Stimulated activated CD8-positive, alpha-beta memory T cell treated with anti-CD3 and anti-CD28 coated beads, Interleukin-4, amount 100 ng/mL, for 4 hours (primary cell): ENCODE results near the gene ETFDH.
A peak's percentile ranks its signal among the peaks of the same experiment; 100 is the strongest.
"Not testable (repeated sequence)": the region's sequence is repeated elsewhere in the genome, so short reads cannot be mapped to it uniquely, and the experiment has no call there.

Source experiments
- DNase-seq, 2 donors: peaks; one replicate each; pipeline ENCODE4 v3.0.0-alpha.2; 2020; ENCODE audit warnings: low read depth in 2 of 2, low spot score in 1 of 2

Gene ETFDH

GRCh38 chr4:158671915-158672806, at the start of gene ETFDH:
TSS of gene ETFDH (plus strand) at chr4:158672296. CDS start at chr4:158672457, 161 bp downstream.
- peak; percentile 96 to 97 for DNase-seq

- DNase-seq: no peak
These were observed 47.1 kb upstream of the ETFDH start for GRCh38 chr4:158624889-158625478.

GRCh38 chr4:158625544-158625943, 46.6 kb upstream of the ETFDH start:
- no peak for DNase-seq

GRCh38 chr4:158630893-158631292, 41.2 kb upstream of the ETFDH start:
- no peak for DNase-seq

GRCh38 chr4:158636619-158637018, 35.5 kb upstream of the ETFDH start:
- no peak for DNase-seq

- no peak for DNase-seq
These were observed 27.7 kb upstream of the ETFDH start for GRCh38 chr4:158644356-158644755.

- DNase-seq: no peak
These were observed 27.3 kb upstream of the ETFDH start for GRCh38 chr4:158644760-158645159.

- DNase-seq: no peak
These were observed 22.9 kb upstream of the ETFDH start for GRCh38 chr4:158649111-158649680.

- no peak for DNase-seq
These were observed 19.2 kb upstream of the ETFDH start for GRCh38 chr4:158652920-158653319.

- no peak for DNase-seq
These were observed 15.7 kb upstream of the ETFDH start for GRCh38 chr4:158656439-158656838.

- DNase-seq: no peak
These were observed 14.8 kb upstream of the ETFDH start for GRCh38 chr4:158657291-158657690.

GRCh38 chr4:158663255-158663654, 8.8 kb upstream of the ETFDH start:
- DNase-seq: not testable (repeated sequence)

- not testable (repeated sequence) for DNase-seq
These were observed 8.1 kb upstream of the ETFDH start for GRCh38 chr4:158663707-158664625.

- no peak for DNase-seq
These were observed 7.3 kb upstream of the ETFDH start for GRCh38 chr4:158664806-158665205.

- DNase-seq: no peak
These were observed 5.2 kb upstream of the ETFDH start for GRCh38 chr4:158666892-158667291.

- DNase-seq: no peak
These were observed 4.4 kb upstream of the ETFDH start for GRCh38 chr4:158667651-158668198.

GRCh38 chr4:158669310-158669709, 2.8 kb upstream of the ETFDH start:
- no peak for DNase-seq

- peak; percentile 19 to 20 for DNase-seq
These were observed 976 bp upstream of the ETFDH start for GRCh38 chr4:158670975-158671664.

GRCh38 chr4:158671665-158671914, 506 bp upstream of the ETFDH start, which contains the start of gene C4orf46:
TSS of gene C4orf46 (minus strand) at chr4:158671887. CDS start at chr4:158671801, 86 bp downstream.
- DNase-seq: no peak

- DNase-seq: no peak
These were observed 1.5 kb downstream of the ETFDH start for GRCh38 chr4:158673633-158674032.
